ENCODE data around the gene CSRP1.

DNA sequence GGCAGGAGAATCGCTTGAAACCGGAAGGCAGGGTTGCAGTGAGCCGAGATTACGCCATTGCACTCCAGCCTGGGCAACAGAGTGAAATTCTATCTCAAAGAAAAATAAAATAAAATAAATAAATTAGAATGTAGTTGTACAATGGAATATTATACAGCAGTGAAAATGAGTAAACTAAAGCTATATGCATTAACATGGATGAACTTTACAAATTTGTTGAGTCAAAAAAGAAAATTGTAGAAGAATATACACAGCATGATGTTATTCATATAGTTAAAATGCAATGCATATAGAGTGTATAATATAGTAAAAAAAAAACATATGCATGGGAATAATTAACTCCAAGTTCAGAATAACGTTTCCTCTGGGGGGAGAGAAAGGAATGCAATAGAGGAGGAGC is 21.0 kb upstream of the CSRP1 start:
- TF ChIP-seq, protein P1, sequence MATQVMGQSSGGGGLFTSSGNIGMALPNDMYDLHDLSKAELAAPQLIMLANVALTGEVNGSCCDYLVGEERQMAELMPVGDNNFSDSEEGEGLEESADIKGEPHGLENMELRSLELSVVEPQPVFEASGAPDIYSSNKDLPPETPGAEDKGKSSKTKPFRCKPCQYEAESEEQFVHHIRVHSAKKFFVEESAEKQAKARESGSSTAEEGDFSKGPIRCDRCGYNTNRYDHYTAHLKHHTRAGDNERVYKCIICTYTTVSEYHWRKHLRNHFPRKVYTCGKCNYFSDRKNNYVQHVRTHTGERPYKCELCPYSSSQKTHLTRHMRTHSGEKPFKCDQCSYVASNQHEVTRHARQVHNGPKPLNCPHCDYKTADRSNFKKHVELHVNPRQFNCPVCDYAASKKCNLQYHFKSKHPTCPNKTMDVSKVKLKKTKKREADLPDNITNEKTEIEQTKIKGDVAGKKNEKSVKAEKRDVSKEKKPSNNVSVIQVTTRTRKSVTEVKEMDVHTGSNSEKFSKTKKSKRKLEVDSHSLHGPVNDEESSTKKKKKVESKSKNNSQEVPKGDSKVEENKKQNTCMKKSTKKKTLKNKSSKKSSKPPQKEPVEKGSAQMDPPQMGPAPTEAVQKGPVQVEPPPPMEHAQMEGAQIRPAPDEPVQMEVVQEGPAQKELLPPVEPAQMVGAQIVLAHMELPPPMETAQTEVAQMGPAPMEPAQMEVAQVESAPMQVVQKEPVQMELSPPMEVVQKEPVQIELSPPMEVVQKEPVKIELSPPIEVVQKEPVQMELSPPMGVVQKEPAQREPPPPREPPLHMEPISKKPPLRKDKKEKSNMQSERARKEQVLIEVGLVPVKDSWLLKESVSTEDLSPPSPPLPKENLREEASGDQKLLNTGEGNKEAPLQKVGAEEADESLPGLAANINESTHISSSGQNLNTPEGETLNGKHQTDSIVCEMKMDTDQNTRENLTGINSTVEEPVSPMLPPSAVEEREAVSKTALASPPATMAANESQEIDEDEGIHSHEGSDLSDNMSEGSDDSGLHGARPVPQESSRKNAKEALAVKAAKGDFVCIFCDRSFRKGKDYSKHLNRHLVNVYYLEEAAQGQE (IDR thresholded peaks at IDR 0.05; ENCODE audit: insufficient read depth in 1 of 2, low read depth in 2 of 2, low read length in 2 of 2) = no peak
- TF ChIP-seq POLR2AphosphoS5 (IDR thresholded peaks at IDR 0.05; ENCODE audit: low read depth, low read length) = no peak
- no peak for TF ChIP-seq SIN3A (IDR thresholded peaks at IDR 0.05; ENCODE audit: borderline replicate concordance, insufficient read depth, low read length)
- TF ChIP-seq TAF1 (IDR thresholded peaks at IDR 0.05; ENCODE audit: borderline replicate concordance, insufficient read depth, low read length) = no peak
